Mesodermal cell (in vitro differentiated cells): ENCODE results near the gene GLB1L3. TPM values are rescaled to one million over a fixed set of nuclear protein-coding genes. Genes with fewer than 3 reads are reported as not detected.

Source experiments
- H3K27ac ChIP-seq: 2 replicates; pipeline ENCODE4 v1.7.0; 2013; ENCODE audit warnings: mild to moderate bottlenecking, low read depth, low read length, moderate library complexity; ENCODE audit not compliant: severe bottlenecking
- H3K36me3 ChIP-seq: 2 replicates; pipeline ENCODE4 v1.7.1; 2013; ENCODE audit warnings: mild to moderate bottlenecking, low read length, moderate library complexity; ENCODE audit not compliant: control insufficient read depth, insufficient read depth
- H3K4me1 ChIP-seq: one replicate; pipeline ENCODE4 v1.7.1; 2013; ENCODE audit warnings: mild to moderate bottlenecking, low read length; ENCODE audit not compliant: insufficient read depth, control insufficient read depth, poor library complexity, severe bottlenecking
- H3K4me3 ChIP-seq: 2 replicates; pipeline ENCODE4 v1.7.0; 2013; ENCODE audit warnings: low read length, control low read depth, mild to moderate bottlenecking; ENCODE audit not compliant: insufficient read depth, poor library complexity, severe bottlenecking; ENCODE audit errors: extremely low read depth
- H3K9me3 ChIP-seq: 2 replicates; pipeline ENCODE4 v1.7.1; 2013; ENCODE audit warnings: mild to moderate bottlenecking, low read length, moderate library complexity; ENCODE audit not compliant: control insufficient read depth
- WGBS, 2 experiments: methylation state at CpG; one replicate each; pipeline ENCODE4 v1.1.5; 2013; ENCODE audit warnings: missing lambda C conversion rate in 2 of 2; ENCODE audit not compliant: insufficient coverage in 2 of 2; 5-methylcytosine and 5-hydroxymethylcytosine counted together
- polyA plus RNA-seq, 2 experiments: library from polyadenylated mRNA; stranded (reverse); fragments of 50-300 nt; gene quantifications; one replicate each; pipeline ENCODE4 v1.2.3, GENCODE V29; 2013

GLB1L3 gene
- 0.18 TPM for polyA plus RNA-seq (2013, experiment 1 of 2)
- polyA plus RNA-seq (2013, experiment 2 of 2): 0.15 TPM

DNA sequence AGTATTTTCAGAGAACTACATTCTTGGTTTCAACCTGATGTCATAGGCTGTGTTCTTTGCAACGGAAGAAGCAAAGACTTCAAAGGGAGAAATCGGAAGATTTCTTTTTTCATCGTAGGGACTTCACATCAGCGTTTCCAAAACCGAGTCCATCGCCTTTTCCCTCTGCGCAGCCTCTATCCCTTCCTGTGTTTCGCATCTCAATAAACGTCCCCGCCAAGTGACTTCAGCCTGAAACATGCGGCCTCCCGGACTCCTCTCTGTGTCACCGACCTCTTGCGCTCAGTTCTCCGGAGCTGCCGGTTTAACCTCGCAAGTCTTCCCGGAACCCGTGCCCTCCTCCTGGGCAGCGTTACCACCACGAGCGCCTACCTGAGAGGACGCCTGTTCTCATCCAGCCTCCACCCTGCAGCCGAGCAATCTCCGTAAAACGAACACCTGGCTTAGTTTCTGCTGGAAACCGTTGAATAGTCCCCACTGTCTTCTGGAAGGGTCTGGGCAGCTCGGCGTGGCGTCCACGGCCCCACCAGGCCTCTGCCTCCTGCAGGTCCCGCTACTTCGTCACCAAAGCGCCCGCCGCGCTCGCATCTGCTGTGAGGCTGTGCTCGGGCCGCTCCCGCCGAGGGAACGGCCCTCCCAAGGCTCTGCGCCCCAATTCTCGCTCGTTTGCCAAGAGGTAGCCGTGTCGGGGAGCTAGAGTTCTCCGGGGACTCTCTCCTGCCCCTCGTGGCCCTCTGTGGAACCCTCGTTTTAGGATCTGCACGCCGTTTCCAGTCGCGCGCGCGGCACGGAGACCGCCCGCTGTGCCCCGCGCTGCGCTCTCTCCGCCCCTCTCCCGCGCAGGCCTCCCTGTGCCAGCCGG lies at the start of gene GLB1L3:
TSS of gene GLB1L3 (plus strand) at position 846 of the 862 bp plus-strand sequence. CDS start 362 bp downstream, outside the sequence.
- no peaks in the 10 kb centered on the region for H3K36me3 ChIP-seq
- peak within 1 kb of the TSS; percentile 44 for H3K4me3 ChIP-seq
- H3K9me3 ChIP-seq: no peaks in the 10 kb centered on the region
- H3K4me1 ChIP-seq: peaks cover 6% of the 10 kb centered on the region
- 0% methylated on average over 44 to 64 of the region's 68 CpGs for WGBS, 2 experiments
- no peak within 1 kb of the TSS for H3K27ac ChIP-seq

- no peak overlapping the region for H3K4me3 ChIP-seq
- no peaks in the 10 kb centered on the region for H3K9me3 ChIP-seq
- WGBS, 2 experiments: 100% methylated on average over 2 to 3 of the region's 5 CpGs
- peaks cover 10% of the 10 kb centered on the region for H3K36me3 ChIP-seq
- no peak overlapping the region for H3K27ac ChIP-seq
- peaks cover 17% of the 10 kb centered on the region for H3K4me1 ChIP-seq
Observed at GRCh38 chr11:134226806-134227325, 49.3 kb upstream of the GLB1L3 start.

GRCh38 chr11:134228625-134229024 lies 47.6 kb upstream of the GLB1L3 start:
- peaks cover 22% of the 10 kb centered on the region for H3K4me1 ChIP-seq
- no peak overlapping the region for H3K4me3 ChIP-seq
- H3K36me3 ChIP-seq: peaks cover 10% of the 10 kb centered on the region
- H3K27ac ChIP-seq: no peak overlapping the region
- 87 to 96% methylated on average over 4 of the region's 6 CpGs for WGBS, 2 experiments
- H3K9me3 ChIP-seq: no peaks in the 10 kb centered on the region

DNA sequence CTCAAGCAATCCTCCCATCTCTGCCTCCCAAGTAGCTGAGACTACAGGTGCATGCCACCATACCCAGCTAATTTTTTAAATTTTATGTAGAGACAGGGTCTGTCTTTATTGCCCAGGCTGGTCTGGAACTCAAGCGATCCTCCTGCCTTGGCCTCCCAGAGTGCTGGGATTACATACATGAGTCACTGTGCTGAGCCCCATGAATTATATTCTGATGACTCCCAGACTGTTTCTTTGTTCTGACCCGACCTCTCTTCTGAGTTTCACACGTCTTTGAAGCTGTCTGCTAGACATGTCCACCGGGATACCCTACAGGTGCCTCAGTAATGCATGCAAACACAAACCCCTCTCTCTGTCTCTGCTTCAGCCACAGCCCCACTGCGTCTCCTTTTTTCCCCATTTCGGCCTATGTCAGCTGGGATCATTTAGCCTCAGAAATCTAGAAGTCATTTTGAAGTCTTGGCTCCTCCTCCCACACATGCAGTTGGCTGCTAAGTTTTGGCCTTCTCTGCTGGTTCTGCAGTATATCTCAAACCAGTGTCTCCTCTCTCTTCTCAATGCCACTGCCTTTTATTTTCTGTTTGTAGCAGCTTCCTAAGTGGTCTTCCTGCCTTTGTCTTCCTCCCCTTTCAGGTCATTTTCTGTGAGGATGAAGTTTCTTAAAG lies 46.9 kb upstream of the GLB1L3 start:
- Histone ChIP-seq H3K9me3 (no peaks in the 10 kb centered on the region), H3K4me1 (peaks cover 22% of the 10 kb centered on the region), H3K4me3 (no peak overlapping the region), H3K36me3 (peaks cover 10% of the 10 kb centered on the region), H3K27ac (peak overlapping the region; percentile 12)
- WGBS, 2 experiments: 75 to 86% methylated on average over 6 of the region's 6 CpGs

DNA sequence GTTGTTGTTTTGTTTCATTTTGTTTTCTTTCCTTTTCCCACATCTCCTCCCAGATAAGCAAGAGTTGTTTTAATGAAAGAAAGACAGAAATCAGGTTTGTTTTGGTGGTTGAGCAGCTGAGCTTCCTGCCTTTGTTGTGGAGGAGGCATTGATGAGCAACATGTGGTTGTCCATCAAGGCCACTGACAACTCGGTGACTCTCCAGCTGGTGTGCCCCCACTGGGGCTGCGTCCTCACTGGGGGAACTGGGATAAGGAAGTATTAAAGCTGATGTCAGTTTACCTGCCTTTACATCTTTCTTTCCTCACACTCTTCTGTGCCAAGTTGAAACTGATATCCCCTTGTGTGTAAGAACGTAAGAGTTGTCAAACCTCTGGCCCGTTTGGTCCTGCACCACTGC lies 45.8 kb upstream of the GLB1L3 start:
- Histone ChIP-seq H3K36me3 (peaks cover 17% of the 10 kb centered on the region), H3K4me3 (no peak overlapping the region), H3K27ac (peak overlapping the region; percentile 62), H3K9me3 (no peaks in the 10 kb centered on the region), H3K4me1 (peaks cover 22% of the 10 kb centered on the region)
- 92% methylated on average over 4 of the region's 4 CpGs; no CpG with 5 or more reads in 1 of the 2 experiments for WGBS, 2 experiments

GRCh38 chr11:134231958-134232659 lies 44.1 kb upstream of the GLB1L3 start:
- peaks cover 28% of the 10 kb centered on the region for H3K36me3 ChIP-seq
- H3K27ac ChIP-seq: no peak overlapping the region
- H3K9me3 ChIP-seq: no peaks in the 10 kb centered on the region
- H3K4me3 ChIP-seq: no peak overlapping the region
- 72 to 80% methylated on average over 9 of the region's 10 CpGs for WGBS, 2 experiments
- H3K4me1 ChIP-seq: peaks cover 22% of the 10 kb centered on the region

DNA sequence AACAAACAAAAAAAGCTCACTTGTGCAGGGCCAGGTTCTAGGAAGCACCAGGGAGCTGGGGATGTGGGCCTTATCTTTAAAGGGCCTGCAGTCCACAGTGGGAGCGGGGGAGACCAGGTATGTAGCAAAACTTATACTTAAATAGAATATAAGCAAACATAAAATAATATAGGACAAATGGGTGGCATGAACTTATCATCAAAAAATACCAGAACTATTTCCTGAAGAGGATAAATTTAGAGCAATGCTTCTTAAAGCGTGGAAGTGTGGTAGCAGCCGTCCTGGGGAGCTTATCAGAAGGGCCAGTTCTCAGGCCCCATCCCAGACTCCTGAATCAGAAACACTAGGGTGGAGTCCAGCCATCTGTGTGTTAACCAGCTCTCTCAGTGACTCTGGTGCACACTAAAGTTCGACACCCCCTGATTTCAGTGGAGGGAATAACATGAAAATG lies 42.4 kb upstream of the GLB1L3 start:
- 100% methylated on average over 3 of the region's 4 CpGs for WGBS, 2 experiments
- Histone ChIP-seq H3K27ac (no peak overlapping the region), H3K36me3 (peaks cover 27% of the 10 kb centered on the region), H3K4me1 (peaks cover 34% of the 10 kb centered on the region), H3K9me3 (no peaks in the 10 kb centered on the region), H3K4me3 (no peak overlapping the region)

GRCh38 chr11:134235399-134235798 lies 40.8 kb upstream of the GLB1L3 start:
- WGBS, 2 experiments: 100% methylated on average over 1 of the region's 3 CpGs; no CpG with 5 or more reads in 1 of the 2 experiments
- H3K27ac ChIP-seq: no peak overlapping the region
- H3K4me3 ChIP-seq: no peak overlapping the region
- peaks cover 23% of the 10 kb centered on the region for H3K4me1 ChIP-seq
- H3K36me3 ChIP-seq: peaks cover 38% of the 10 kb centered on the region
- no peaks in the 10 kb centered on the region for H3K9me3 ChIP-seq

DNA sequence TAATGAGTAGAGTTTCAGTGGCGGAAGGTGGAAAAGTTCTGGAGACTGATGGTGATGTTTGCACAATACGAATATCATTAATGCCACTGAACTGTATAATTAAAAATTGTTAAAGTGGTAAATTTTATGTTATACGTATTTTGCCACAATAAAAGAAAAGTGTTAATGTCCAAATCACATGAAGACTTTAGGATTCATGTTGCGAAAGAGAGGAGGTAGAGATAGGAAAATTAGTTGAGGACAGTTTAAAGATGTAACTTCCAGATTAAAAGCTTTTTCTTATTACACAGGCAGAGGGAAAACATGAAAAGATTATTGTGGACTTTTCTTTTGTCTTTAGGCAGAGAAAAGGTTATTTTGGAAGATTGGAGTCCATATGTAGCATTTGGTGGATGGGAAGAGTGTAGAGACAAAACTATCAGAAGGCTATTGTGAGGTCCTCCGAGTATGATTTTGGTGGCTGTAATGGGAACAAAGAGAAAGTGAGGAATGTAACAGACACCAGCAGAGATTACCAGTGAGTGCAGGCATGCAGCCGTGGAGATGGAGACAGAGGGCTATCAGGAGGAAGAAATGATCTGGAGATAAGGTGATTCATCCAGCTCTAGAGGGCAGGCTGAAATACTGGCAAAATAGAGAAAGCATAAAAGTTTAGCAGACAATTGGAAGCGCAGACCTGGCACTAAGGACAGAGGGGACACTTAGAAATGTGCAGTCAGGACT lies 39.2 kb upstream of the GLB1L3 start:
- 68 to 70% methylated on average over 4 of the region's 7 CpGs for WGBS, 2 experiments
- Histone ChIP-seq H3K27ac (peak overlapping the region; percentile 85), H3K9me3 (no peaks in the 10 kb centered on the region), H3K4me1 (peaks cover 23% of the 10 kb centered on the region), H3K4me3 (no peak overlapping the region), H3K36me3 (peaks cover 49% of the 10 kb centered on the region)

DNA sequence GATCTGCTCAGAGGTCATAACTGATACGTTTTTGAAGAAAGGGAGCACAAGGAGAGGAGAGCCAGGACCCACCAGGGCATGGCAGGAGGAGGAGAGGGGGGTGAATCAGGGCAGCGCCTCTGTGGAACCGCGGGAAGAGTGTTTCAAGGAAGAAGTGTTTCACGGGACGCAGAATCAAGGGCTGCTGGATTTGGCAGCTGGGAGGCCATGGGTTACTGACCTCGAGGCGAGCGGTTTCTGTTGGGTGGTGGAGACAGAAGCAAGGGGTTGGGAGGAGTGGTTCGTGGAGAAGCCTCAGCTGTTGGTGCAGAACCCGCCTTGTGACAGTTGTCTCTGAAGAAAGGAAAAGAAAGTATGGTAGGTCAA lies 38.6 kb upstream of the GLB1L3 start:
- Histone ChIP-seq H3K27ac (peak overlapping the region; percentile 85), H3K4me1 (peaks cover 19% of the 10 kb centered on the region), H3K36me3 (peaks cover 54% of the 10 kb centered on the region), H3K4me3 (no peak overlapping the region), H3K9me3 (no peaks in the 10 kb centered on the region)
- WGBS, 2 experiments: 89 to 90% methylated on average over 9 to 11 of the region's 11 CpGs
